ENCODE data around the gene CNPY4.

CNPY4 gene

GRCh38 chr7:100091411-100092181 is 27.8 kb upstream of the CNPY4 start:
- no peak for TF ChIP-seq CTCF (IDR thresholded peaks at IDR 0.05; ENCODE audit: poor library complexity, severe bottlenecking)
- Histone ChIP-seq H3K36me3 (ENCODE audit: low read depth) (peaks cover 65% of the 10 kb centered on the region), H3K4me1 (ENCODE audit: insufficient read depth, poor library complexity, severe bottlenecking) (peaks cover 15% of the 10 kb centered on the region), H3K27ac (ENCODE audit: poor library complexity, severe bottlenecking) (peak overlapping the region; percentile 90), H3K9me3 (ENCODE audit: severe bottlenecking) (no peaks in the 10 kb centered on the region), H3K27me3 (ENCODE audit: insufficient read depth, poor library complexity, severe bottlenecking) (no peaks in the 10 kb centered on the region), H3K4me3 (ENCODE audit: severe bottlenecking) (no peak overlapping the region)
- DNase-seq (ENCODE audit: low spot score) = no peak
- peak; percentile 22 for ATAC-seq (ENCODE audit: low read depth)

GRCh38 chr7:100093054-100093453 is 26.4 kb upstream of the CNPY4 start:
- H3K4me1 ChIP-seq (ENCODE audit: insufficient read depth, poor library complexity, severe bottlenecking) = peaks cover 4% of the 10 kb centered on the region
- H3K9me3 ChIP-seq (ENCODE audit: severe bottlenecking) = no peaks in the 10 kb centered on the region
- H3K27me3 ChIP-seq (ENCODE audit: insufficient read depth, poor library complexity, severe bottlenecking) = no peaks in the 10 kb centered on the region
- no peak overlapping the region for H3K4me3 ChIP-seq (ENCODE audit: severe bottlenecking)
- TF ChIP-seq CTCF (IDR thresholded peaks at IDR 0.05; ENCODE audit: poor library complexity, severe bottlenecking) = no peak
- no peak for DNase-seq (ENCODE audit: low spot score)
- no peak overlapping the region for H3K27ac ChIP-seq (ENCODE audit: poor library complexity, severe bottlenecking)
- H3K36me3 ChIP-seq (ENCODE audit: low read depth) = peaks cover 79% of the 10 kb centered on the region
- ATAC-seq (ENCODE audit: low read depth) = no peak

- H3K27me3 ChIP-seq (ENCODE audit: insufficient read depth, poor library complexity, severe bottlenecking) = no peaks in the 10 kb centered on the region
- DNase-seq (ENCODE audit: low spot score) (no peak), ATAC-seq (ENCODE audit: low read depth) (no peak)
- H3K36me3 ChIP-seq (ENCODE audit: low read depth) = peaks cover 84% of the 10 kb centered on the region
- no peaks in the 10 kb centered on the region for H3K4me1 ChIP-seq (ENCODE audit: insufficient read depth, poor library complexity, severe bottlenecking)
- no peak overlapping the region for H3K4me3 ChIP-seq (ENCODE audit: severe bottlenecking)
- H3K9me3 ChIP-seq (ENCODE audit: severe bottlenecking) = no peaks in the 10 kb centered on the region
- TF ChIP-seq CTCF (IDR thresholded peaks at IDR 0.05; ENCODE audit: poor library complexity, severe bottlenecking) = no peak
- no peak overlapping the region for H3K27ac ChIP-seq (ENCODE audit: poor library complexity, severe bottlenecking)
These were observed 25.9 kb upstream of the CNPY4 start for GRCh38 chr7:100093498-100093897.

GRCh38 chr7:100093925-100094486 is 25.4 kb upstream of the CNPY4 start:
- Histone ChIP-seq H3K36me3 (ENCODE audit: low read depth) (peaks cover 89% of the 10 kb centered on the region), H3K9me3 (ENCODE audit: severe bottlenecking) (no peaks in the 10 kb centered on the region), H3K27ac (ENCODE audit: poor library complexity, severe bottlenecking) (no peak overlapping the region), H3K4me3 (ENCODE audit: severe bottlenecking) (no peak overlapping the region), H3K4me1 (ENCODE audit: insufficient read depth, poor library complexity, severe bottlenecking) (no peaks in the 10 kb centered on the region), H3K27me3 (ENCODE audit: insufficient read depth, poor library complexity, severe bottlenecking) (no peaks in the 10 kb centered on the region)
- DNase-seq (ENCODE audit: low spot score) (no peak), ATAC-seq (ENCODE audit: low read depth) (no peak)
- no peak for TF ChIP-seq CTCF (IDR thresholded peaks at IDR 0.05; ENCODE audit: poor library complexity, severe bottlenecking)

- no peak overlapping the region for H3K27ac ChIP-seq (ENCODE audit: poor library complexity, severe bottlenecking)
- no peak for TF ChIP-seq CTCF (IDR thresholded peaks at IDR 0.05; ENCODE audit: poor library complexity, severe bottlenecking)
These were observed 24.1 kb upstream of the CNPY4 start for GRCh38 chr7:100095289-100095688.

More at GRCh38 chr7:100095289-100095688, 24.1 kb upstream of the CNPY4 start:
- Histone ChIP-seq H3K4me3 (ENCODE audit: severe bottlenecking) (no peak overlapping the region), H3K27me3 (ENCODE audit: insufficient read depth, poor library complexity, severe bottlenecking) (no peaks in the 10 kb centered on the region), H3K4me1 (ENCODE audit: insufficient read depth, poor library complexity, severe bottlenecking) (peaks cover 4% of the 10 kb centered on the region), H3K36me3 (ENCODE audit: low read depth) (peaks cover 97% of the 10 kb centered on the region), H3K9me3 (ENCODE audit: severe bottlenecking) (no peaks in the 10 kb centered on the region)
- ATAC-seq (ENCODE audit: low read depth) (no peak), DNase-seq (ENCODE audit: low spot score) (no peak)

Data from RWPE2 (cell line).